WTC11 (cell line): ENCODE measurements around the gene ARHGEF28. TPM values are rescaled to one million over a fixed set of nuclear protein-coding genes. Genes with fewer than 3 reads are reported as not detected.

Source experiments
- ATAC-seq: fragments of 200-7000 bp; cut with Tn5 transposase; 2 replicates; pipeline ENCODE4 v1.10.0; 2021; ENCODE audit warnings: mild to moderate bottlenecking, moderate library complexity
- CTCF ChIA-PET: fragments of 300-600 bp; sonication (Branson Sonifier 250); formaldehyde crosslinking; loops from one replicate; lab custom pipeline; 2021; ENCODE audit warnings: antibody characterized with exemption; lab: Charles Lee
- POLR2A ChIA-PET: fragments of 350-600 bp; sonication (Branson Sonifier 250); formaldehyde crosslinking; loops from one replicate; lab custom pipeline; 2021; ENCODE audit warnings: antibody characterized with exemption; lab: Charles Lee
- DNase-seq: peaks from one replicate; pipeline ENCODE4 v3.0.0; 2021; ENCODE audit warnings: low spot score
- H3K27ac Mint-ChIP-seq: 2 replicates; pipeline ENCODE4 v1.8.0; 2021; ENCODE audit warnings: mixed read lengths
- H3K27me3 Mint-ChIP-seq: 2 replicates; pipeline ENCODE4 v1.8.0; 2021; ENCODE audit warnings: low read depth, mild to moderate bottlenecking, moderate library complexity, mixed read lengths
- H3K36me3 Mint-ChIP-seq: 2 replicates; pipeline ENCODE4 v1.8.0; 2021; ENCODE audit warnings: mixed read lengths
- H3K4me1 Mint-ChIP-seq: 2 replicates; pipeline ENCODE4 v1.8.0; 2022; ENCODE audit warnings: mixed read lengths
- H3K4me3 Mint-ChIP-seq: 2 replicates; pipeline ENCODE4 v1.8.0; 2021; ENCODE audit warnings: mild to moderate bottlenecking, moderate library complexity, mixed read lengths
- H3K9me3 Mint-ChIP-seq: 2 replicates; pipeline ENCODE4 v1.8.0; 2021; ENCODE audit warnings: mixed read lengths
- ETV6 ChIP-seq: sonication (generic); formaldehyde crosslinking; IDR thresholded peaks from 2 replicates; pipeline ENCODE4 v1.8.1; 2022; ENCODE audit warnings: mild to moderate bottlenecking, missing genetic modification reagents
- FOXP1 ChIP-seq: sonication (generic); formaldehyde crosslinking; IDR thresholded peaks from 2 replicates; pipeline ENCODE4 v1.8.0; 2022; ENCODE audit warnings: missing genetic modification reagents, mild to moderate bottlenecking, moderate library complexity, borderline replicate concordance
- GABPB1 ChIP-seq: sonication (generic); formaldehyde crosslinking; IDR thresholded peaks from 2 replicates; pipeline ENCODE4 v1.8.1; 2023; ENCODE audit warnings: mild to moderate bottlenecking, missing genetic modification reagents
- GTF2I ChIP-seq: fragments of 250-450 bp; sonication (Bioruptor Pico); conservative IDR thresholded peaks from 2 replicates; pipeline ENCODE4 v1.4.0; 2021; ENCODE audit warnings: mild to moderate bottlenecking
- MYBL2 ChIP-seq: sonication (generic); formaldehyde crosslinking; IDR thresholded peaks from 2 replicates; pipeline ENCODE4 v1.8.1; 2023; ENCODE audit warnings: mild to moderate bottlenecking, moderate library complexity, missing genetic modification reagents
- NFATC4 ChIP-seq: fragments of 250-450 bp; sonication (Bioruptor Pico); IDR thresholded peaks from 2 replicates; pipeline ENCODE4 v1.9.0; 2021; ENCODE audit warnings: mild to moderate bottlenecking
- NFYB ChIP-seq: sonication (generic); formaldehyde crosslinking; conservative IDR thresholded peaks from 2 replicates; pipeline ENCODE4 v1.8.0; 2022; ENCODE audit warnings: low read depth, missing genetic modification reagents
- NR1H2 ChIP-seq: sonication (generic); formaldehyde crosslinking; IDR thresholded peaks from 2 replicates; pipeline ENCODE4 v1.9.0; 2021; ENCODE audit warnings: mild to moderate bottlenecking, moderate library complexity, missing genetic modification reagents
- TEAD4 ChIP-seq: sonication (generic); formaldehyde crosslinking; IDR thresholded peaks from 2 replicates; pipeline ENCODE4 v1.8.0; 2022; ENCODE audit warnings: mild to moderate bottlenecking, missing genetic modification reagents
- ZNF263 ChIP-seq: sonication (generic); formaldehyde crosslinking; IDR thresholded peaks from 2 replicates; pipeline ENCODE4 v1.8.1; 2022; ENCODE audit warnings: low read depth, mild to moderate bottlenecking, moderate library complexity, missing genetic modification reagents
- ZNF396 ChIP-seq: fragments of 250-450 bp; sonication (Bioruptor Pico); IDR thresholded peaks from 2 replicates; pipeline ENCODE4 v1.8.0; 2021; ENCODE audit warnings: mild to moderate bottlenecking, moderate library complexity, borderline replicate concordance
- total RNA-seq: library from RNA; stranded (reverse); gene quantifications from 3 replicates; pipeline ENCODE4 v1.2.3, GENCODE V29; 2021
- TF ChIP-seq, protein P1 (sequence below): sonication (generic); formaldehyde crosslinking; IDR thresholded peaks from 2 replicates; pipeline ENCODE4 v1.8.1; 2023; ENCODE audit warnings: mild to moderate bottlenecking, missing genetic modification reagents, borderline replicate concordance
- TF ChIP-seq, protein P2 (sequence below): sonication (generic); formaldehyde crosslinking; IDR thresholded peaks from 2 replicates; pipeline ENCODE4 v1.8.0; 2022; ENCODE audit warnings: missing genetic modification reagents
- TF ChIP-seq, protein P3 (sequence below): fragments of 250-450 bp; sonication (Bioruptor Pico); IDR thresholded peaks from 2 replicates; pipeline ENCODE4 v1.9.0; 2021; ENCODE audit warnings: mild to moderate bottlenecking
- TF ChIP-seq, protein P4 (sequence below): sonication (generic); formaldehyde crosslinking; conservative IDR thresholded peaks from 2 replicates; pipeline ENCODE4 v1.8.1; 2023; ENCODE audit warnings: mild to moderate bottlenecking, low read depth, missing genetic modification reagents, moderate library complexity
- TF ChIP-seq, protein P5 (sequence below): fragments of 250-450 bp; sonication (Bioruptor Pico); IDR thresholded peaks from 2 replicates; pipeline ENCODE4 v2.1.2; 2022; ENCODE audit warnings: mild to moderate bottlenecking, moderate library complexity
- TF ChIP-seq, protein P6 (sequence below): sonication (generic); formaldehyde crosslinking; IDR thresholded peaks from 2 replicates; pipeline ENCODE4 v1.8.1; 2022; ENCODE audit warnings: mild to moderate bottlenecking, moderate library complexity, missing genetic modification reagents
- TF ChIP-seq, protein P7 (sequence below): fragments of 250-450 bp; sonication (Bioruptor Pico); IDR thresholded peaks from 2 replicates; pipeline ENCODE4 v1.9.0; 2021; ENCODE audit warnings: mild to moderate bottlenecking
- TF ChIP-seq, protein P8 (sequence below): sonication (generic); formaldehyde crosslinking; IDR thresholded peaks from 2 replicates; pipeline ENCODE4 v1.8.0; 2022; ENCODE audit warnings: mild to moderate bottlenecking, missing genetic modification reagents

The ARHGEF28 gene
- total RNA-seq, 1 experiment from 2014 or later, result 0.96 TPM

DNA sequence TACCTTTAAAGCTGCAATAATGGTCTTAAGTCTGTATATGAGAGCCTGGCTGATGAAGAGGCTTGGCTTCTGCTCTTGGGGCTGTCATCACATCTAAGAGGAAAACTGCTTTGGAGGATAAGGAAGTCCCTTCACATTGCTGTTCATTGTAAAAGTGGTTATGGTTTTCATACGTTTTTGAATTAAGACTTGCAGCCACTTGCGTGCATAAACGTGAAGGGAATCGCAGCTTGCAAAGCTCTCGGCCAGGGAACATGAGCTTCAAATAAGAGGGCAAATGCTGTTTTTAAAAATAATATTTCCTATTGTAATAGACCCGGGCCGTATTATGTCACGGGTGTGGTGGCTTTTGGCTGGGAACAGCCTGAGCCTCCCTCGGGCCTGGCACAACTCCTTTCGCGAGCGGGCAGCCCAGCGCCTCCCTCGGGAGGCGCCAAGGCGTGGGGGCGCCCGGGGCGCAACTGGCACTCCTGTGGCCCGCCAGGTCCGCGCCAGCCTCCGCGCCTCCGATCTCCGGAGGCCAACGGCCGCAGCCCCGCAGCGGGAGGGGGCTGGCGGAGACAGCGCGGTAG is 538 bp upstream of the ARHGEF28 start:
- H3K4me1 Mint-ChIP-seq, result peaks cover 26% of the 10 kb centered on the region
- peaks cover 36% of the 10 kb centered on the region for H3K27me3 Mint-ChIP-seq
- POLR2A ChIA-PET, result interaction anchor here (0.5 kb wide), 1 partner anchor 409 kb away, joined by 4 read pairs; no protein-coding TSS in a partner anchor
- CTCF ChIA-PET, result interaction anchor here (1.0 to 2.4 kb wide), 4 partner anchors 28 to 167 kb away, joined by 3 to 10 read pairs (median 4); no protein-coding TSS in a partner anchor
- peak overlapping the region; percentile 67 for H3K4me3 Mint-ChIP-seq
- H3K9me3 Mint-ChIP-seq, result no peaks in the 10 kb centered on the region
- DNase-seq, result no peak
- no peak overlapping the region for H3K27ac Mint-ChIP-seq
- no peak for ATAC-seq
- H3K36me3 Mint-ChIP-seq, result no peaks in the 10 kb centered on the region
- TF ChIP-seq, protein P1, sequence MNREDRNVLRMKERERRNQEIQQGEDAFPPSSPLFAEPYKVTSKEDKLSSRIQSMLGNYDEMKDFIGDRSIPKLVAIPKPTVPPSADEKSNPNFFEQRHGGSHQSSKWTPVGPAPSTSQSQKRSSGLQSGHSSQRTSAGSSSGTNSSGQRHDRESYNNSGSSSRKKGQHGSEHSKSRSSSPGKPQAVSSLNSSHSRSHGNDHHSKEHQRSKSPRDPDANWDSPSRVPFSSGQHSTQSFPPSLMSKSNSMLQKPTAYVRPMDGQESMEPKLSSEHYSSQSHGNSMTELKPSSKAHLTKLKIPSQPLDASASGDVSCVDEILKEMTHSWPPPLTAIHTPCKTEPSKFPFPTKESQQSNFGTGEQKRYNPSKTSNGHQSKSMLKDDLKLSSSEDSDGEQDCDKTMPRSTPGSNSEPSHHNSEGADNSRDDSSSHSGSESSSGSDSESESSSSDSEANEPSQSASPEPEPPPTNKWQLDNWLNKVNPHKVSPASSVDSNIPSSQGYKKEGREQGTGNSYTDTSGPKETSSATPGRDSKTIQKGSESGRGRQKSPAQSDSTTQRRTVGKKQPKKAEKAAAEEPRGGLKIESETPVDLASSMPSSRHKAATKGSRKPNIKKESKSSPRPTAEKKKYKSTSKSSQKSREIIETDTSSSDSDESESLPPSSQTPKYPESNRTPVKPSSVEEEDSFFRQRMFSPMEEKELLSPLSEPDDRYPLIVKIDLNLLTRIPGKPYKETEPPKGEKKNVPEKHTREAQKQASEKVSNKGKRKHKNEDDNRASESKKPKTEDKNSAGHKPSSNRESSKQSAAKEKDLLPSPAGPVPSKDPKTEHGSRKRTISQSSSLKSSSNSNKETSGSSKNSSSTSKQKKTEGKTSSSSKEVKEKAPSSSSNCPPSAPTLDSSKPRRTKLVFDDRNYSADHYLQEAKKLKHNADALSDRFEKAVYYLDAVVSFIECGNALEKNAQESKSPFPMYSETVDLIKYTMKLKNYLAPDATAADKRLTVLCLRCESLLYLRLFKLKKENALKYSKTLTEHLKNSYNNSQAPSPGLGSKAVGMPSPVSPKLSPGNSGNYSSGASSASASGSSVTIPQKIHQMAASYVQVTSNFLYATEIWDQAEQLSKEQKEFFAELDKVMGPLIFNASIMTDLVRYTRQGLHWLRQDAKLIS, result no peak
- TF ChIP-seq GABPB1 (CRISPR knock-in tag) (no peak), ETV6 (CRISPR knock-in tag) (no peak), ZNF263 (CRISPR knock-in tag) (no peak), TEAD4 (CRISPR knock-in tag) (no peak), GTF2I (no peak), NFYB (CRISPR knock-in tag) (no peak), MYBL2 (no peak), FOXP1 (no peak), ZNF396 (CRISPR knock-in tag) (no peak), NFATC4 (CRISPR knock-in tag) (no peak), NR1H2 (CRISPR knock-in tag) (no peak)
- TF ChIP-seq, protein P2, sequence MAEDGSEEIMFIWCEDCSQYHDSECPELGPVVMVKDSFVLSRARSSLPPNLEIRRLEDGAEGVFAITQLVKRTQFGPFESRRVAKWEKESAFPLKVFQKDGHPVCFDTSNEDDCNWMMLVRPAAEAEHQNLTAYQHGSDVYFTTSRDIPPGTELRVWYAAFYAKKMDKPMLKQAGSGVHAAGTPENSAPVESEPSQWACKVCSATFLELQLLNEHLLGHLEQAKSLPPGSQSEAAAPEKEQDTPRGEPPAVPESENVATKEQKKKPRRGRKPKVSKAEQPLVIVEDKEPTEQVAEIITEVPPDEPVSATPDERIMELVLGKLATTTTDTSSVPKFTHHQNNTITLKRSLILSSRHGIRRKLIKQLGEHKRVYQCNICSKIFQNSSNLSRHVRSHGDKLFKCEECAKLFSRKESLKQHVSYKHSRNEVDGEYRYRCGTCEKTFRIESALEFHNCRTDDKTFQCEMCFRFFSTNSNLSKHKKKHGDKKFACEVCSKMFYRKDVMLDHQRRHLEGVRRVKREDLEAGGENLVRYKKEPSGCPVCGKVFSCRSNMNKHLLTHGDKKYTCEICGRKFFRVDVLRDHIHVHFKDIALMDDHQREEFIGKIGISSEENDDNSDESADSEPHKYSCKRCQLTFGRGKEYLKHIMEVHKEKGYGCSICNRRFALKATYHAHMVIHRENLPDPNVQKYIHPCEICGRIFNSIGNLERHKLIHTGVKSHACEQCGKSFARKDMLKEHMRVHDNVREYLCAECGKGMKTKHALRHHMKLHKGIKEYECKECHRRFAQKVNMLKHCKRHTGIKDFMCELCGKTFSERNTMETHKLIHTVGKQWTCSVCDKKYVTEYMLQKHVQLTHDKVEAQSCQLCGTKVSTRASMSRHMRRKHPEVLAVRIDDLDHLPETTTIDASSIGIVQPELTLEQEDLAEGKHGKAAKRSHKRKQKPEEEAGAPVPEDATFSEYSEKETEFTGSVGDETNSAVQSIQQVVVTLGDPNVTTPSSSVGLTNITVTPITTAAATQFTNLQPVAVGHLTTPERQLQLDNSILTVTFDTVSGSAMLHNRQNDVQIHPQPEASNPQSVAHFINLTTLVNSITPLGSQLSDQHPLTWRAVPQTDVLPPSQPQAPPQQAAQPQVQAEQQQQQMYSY, result no peak
- TF ChIP-seq, protein P3, sequence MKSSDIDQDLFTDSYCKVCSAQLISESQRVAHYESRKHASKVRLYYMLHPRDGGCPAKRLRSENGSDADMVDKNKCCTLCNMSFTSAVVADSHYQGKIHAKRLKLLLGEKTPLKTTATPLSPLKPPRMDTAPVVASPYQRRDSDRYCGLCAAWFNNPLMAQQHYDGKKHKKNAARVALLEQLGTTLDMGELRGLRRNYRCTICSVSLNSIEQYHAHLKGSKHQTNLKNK (CRISPR knock-in tag), result no peak
- TF ChIP-seq, protein P4, sequence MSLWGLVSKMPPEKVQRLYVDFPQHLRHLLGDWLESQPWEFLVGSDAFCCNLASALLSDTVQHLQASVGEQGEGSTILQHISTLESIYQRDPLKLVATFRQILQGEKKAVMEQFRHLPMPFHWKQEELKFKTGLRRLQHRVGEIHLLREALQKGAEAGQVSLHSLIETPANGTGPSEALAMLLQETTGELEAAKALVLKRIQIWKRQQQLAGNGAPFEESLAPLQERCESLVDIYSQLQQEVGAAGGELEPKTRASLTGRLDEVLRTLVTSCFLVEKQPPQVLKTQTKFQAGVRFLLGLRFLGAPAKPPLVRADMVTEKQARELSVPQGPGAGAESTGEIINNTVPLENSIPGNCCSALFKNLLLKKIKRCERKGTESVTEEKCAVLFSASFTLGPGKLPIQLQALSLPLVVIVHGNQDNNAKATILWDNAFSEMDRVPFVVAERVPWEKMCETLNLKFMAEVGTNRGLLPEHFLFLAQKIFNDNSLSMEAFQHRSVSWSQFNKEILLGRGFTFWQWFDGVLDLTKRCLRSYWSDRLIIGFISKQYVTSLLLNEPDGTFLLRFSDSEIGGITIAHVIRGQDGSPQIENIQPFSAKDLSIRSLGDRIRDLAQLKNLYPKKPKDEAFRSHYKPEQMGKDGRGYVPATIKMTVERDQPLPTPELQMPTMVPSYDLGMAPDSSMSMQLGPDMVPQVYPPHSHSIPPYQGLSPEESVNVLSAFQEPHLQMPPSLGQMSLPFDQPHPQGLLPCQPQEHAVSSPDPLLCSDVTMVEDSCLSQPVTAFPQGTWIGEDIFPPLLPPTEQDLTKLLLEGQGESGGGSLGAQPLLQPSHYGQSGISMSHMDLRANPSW (CRISPR knock-in tag), result no peak
- TF ChIP-seq, protein P5, sequence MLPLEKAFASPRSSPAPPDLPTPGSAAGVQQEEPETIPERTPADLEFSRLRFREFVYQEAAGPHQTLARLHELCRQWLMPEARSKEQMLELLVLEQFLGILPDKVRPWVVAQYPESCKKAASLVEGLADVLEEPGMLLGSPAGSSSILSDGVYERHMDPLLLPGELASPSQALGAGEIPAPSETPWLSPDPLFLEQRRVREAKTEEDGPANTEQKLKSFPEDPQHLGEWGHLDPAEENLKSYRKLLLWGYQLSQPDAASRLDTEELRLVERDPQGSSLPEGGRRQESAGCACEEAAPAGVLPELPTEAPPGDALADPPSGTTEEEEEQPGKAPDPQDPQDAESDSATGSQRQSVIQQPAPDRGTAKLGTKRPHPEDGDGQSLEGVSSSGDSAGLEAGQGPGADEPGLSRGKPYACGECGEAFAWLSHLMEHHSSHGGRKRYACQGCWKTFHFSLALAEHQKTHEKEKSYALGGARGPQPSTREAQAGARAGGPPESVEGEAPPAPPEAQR, result no peak
- TF ChIP-seq, protein P6, sequence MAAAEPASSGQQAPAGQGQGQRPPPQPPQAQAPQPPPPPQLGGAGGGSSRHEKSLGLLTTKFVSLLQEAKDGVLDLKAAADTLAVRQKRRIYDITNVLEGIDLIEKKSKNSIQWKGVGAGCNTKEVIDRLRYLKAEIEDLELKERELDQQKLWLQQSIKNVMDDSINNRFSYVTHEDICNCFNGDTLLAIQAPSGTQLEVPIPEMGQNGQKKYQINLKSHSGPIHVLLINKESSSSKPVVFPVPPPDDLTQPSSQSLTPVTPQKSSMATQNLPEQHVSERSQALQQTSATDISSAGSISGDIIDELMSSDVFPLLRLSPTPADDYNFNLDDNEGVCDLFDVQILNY (CRISPR knock-in tag), result no peak
- TF ChIP-seq, protein P7, sequence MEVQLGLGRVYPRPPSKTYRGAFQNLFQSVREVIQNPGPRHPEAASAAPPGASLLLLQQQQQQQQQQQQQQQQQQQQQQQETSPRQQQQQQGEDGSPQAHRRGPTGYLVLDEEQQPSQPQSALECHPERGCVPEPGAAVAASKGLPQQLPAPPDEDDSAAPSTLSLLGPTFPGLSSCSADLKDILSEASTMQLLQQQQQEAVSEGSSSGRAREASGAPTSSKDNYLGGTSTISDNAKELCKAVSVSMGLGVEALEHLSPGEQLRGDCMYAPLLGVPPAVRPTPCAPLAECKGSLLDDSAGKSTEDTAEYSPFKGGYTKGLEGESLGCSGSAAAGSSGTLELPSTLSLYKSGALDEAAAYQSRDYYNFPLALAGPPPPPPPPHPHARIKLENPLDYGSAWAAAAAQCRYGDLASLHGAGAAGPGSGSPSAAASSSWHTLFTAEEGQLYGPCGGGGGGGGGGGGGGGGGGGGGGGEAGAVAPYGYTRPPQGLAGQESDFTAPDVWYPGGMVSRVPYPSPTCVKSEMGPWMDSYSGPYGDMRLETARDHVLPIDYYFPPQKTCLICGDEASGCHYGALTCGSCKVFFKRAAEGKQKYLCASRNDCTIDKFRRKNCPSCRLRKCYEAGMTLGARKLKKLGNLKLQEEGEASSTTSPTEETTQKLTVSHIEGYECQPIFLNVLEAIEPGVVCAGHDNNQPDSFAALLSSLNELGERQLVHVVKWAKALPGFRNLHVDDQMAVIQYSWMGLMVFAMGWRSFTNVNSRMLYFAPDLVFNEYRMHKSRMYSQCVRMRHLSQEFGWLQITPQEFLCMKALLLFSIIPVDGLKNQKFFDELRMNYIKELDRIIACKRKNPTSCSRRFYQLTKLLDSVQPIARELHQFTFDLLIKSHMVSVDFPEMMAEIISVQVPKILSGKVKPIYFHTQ (CRISPR knock-in tag), result no peak
- TF ChIP-seq, protein P8, sequence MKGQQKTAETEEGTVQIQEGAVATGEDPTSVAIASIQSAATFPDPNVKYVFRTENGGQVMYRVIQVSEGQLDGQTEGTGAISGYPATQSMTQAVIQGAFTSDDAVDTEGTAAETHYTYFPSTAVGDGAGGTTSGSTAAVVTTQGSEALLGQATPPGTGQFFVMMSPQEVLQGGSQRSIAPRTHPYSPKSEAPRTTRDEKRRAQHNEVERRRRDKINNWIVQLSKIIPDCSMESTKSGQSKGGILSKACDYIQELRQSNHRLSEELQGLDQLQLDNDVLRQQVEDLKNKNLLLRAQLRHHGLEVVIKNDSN (CRISPR knock-in tag), result no peak
